Midbrain (tissue), 1 donor: ENCODE results near the gene DPF3.
"Not testable (repeated sequence)": the region's sequence is repeated elsewhere in the genome, so short reads cannot be mapped to it uniquely, and the experiment has no call there.

ENCODE experiments used
- DNase-seq: peaks from one replicate; lab custom pipeline; 2025; lab: John Stamatoyannopoulos, UW

DPF3 gene

DNA sequence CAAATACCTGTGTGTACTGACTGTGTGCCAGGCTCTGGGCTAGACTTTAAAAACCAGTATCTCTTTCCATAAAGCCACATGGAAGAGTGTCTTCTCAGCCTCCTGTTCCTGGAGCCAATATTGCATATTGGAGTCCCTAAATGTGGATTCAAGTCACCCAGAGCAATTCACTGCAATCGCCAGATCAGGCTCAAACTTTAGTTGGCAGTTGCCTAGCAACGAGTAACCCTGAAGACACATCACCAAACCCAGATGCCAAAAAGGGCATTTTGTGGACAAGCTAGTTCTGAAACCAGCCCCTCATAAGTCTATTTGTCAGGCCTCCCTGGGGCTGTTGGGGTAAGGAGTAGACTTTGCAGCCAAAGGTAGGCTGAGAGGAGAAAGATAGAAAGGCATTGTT, 13.7 kb downstream of the DPF3 start:
- DNase-seq: no peak

DNA sequence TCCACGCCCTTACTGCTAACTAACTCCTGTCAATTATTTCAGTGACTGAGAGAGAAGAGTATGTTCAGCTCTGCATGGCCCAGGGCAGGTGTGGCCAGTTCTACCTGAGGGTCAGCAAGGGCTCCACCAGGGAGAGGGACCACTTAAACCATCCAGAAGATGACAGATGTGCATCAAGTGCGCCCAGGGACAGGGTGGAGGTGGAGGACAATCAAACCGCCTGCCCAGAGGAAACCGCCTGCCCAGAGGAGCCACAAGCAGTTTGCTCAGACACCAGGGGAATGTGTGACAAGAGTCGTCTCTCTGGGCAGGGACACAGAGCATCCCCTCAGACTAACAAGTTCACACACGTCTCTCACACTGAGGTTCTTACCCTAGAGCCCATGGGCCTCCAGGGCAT, 14.5 kb downstream of the DPF3 start:
- DNase-seq: no peak

DNA sequence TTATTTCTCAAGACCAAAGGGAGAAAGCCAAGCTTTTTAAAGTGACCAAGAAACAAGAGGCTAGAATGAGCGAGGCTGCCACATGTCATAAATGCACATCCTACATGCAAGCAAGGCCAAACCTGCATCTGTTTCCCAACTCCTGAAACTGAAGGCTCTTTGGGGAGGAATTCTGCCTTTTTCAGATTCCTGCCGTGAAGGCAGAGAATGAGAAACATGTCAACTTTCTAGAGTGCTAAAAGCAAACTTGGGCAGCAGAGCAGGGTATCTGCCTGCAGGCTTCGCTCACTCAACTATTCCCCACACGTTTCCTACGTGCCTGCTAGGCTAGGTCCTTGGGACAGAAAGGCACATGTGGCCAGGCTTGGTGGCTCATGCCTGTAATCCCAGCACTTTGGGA, 15.2 kb downstream of the DPF3 start:
- DNase-seq: no peak

DNA sequence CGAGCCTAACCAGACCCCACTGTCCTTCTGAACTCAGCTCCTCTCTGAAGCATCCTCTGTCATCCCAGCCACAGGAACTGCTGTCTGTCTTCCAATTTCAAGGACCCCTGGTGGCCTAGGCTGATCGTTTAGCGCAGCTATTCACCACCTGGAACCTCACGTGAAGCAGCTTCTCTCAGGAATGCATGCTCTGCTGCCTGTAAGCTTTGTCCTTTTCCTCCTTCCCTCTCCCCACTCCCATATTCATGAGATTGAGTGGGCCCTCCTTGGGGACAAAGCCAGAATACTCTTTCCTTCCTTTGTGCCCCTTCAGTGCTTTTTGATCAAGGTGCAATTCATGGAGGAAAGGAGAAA, 17.2 kb downstream of the DPF3 start:
- DNase-seq: no peak

DNA sequence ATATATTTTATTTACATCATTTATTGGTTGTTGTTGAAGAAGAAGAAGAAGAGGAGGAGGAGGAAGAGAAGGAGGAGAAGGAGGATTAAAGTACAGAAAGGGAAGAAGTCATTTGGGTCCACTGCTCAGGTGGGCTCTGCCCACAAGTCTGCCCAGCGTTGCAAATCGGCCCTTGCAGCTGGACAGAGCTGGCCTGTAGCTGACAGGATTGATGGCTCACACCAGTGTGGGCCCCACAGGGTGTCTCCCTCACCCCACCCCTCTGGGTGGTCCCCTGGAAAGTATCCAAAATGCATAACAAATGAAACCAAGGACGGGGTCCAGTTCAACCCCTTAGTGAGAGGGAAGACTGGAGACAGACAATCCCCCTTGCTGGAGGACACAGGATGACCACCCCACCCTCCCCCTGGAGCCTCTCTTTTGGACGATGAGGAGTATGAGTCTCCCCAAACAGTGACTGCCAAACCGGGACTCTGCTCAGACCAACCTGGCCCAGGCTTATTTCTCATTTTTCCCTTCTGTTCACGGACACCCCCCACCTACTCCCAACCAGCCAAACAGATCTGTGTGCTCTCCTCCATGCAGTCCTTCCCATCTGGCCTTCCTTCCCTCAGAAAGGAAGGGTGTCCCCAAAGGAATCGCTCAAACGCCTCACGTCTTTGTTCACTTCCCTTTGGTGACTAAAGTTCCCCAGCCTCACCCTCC, 17.7 kb downstream of the DPF3 start:
- no peak for DNase-seq

DNA sequence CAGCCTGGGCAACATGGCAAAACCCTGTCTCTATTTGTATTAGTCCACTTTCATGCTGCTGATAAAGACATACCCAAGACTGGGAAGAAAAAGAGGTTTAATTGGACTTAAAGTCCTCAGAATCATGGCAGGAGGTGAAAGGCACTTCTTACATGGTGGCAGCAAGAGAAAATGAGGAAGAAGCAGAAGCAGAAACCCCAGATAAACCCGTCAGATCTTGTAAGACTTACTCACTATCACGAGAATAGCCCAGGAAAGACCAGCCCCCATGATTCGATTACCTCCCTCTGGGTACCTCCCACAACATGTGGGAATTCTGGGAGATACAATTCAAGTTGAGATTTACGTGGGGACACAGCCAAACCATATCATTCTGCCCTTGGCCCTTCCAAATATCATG, 23.0 kb downstream of the DPF3 start:
- DNase-seq: not testable (repeated sequence)

DNA sequence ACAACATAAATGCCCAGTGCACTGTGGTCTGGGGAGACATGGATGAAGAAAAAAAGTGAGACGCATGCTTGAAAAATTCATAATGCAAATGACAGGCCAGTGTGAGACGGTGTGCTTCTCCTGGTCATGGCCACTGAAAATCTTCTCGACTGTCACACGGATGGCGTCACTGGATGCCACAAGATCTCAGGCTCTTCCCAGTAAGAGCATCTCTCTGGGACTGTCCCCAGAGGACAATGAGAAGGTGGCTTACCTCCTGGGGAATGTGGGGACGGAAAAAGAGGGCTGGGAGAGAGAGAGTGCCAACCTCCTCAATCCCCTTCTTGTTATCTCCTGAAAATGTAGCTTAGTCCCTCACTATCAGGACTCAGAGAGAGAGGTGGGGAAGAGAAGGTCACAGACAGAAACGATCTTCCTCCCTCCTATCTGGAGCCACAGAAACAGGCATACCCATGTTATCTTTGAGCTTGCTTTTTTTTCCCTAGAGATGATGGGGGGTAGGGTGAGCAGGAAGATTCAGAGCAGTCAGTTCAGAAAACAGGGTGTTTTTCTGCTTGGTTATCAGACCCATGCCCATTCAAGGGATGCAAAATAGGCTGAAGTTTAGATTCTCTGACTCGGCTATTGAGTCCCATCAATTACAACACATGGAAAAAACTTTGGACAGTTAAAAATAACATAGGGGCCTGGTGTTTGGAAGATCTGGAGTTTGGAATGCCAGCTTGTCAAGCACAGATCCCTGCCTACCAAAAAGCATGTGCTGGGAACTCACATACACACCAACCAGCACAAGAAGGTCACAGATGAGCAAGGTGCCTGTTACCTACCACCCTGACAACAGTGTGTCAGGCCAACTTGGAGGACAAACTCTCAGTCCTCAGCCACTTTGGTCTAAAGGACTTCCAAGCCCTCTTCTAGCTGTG, 24.2 kb downstream of the DPF3 start:
- DNase-seq: no peak

DNA sequence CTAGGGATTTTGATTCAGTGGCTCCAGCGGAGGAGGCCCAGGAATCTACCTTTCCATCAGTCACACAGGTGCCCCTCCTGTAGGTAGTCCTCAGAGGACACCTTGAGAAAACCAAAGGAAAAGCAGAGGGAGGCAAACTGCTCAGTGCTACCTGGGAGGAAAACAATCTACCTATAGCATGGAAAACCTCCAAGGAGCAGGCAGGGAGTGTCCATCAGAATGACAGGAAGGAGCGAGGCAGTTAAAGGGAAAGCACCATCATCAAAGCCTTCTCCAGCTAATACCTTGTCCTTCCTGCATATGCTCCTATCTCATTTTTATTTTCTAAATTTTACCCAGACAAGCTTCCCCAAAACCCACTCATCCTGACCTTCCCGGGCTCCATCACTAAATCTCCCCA, 25.4 kb downstream of the DPF3 start:
- DNase-seq: no peak

DNA sequence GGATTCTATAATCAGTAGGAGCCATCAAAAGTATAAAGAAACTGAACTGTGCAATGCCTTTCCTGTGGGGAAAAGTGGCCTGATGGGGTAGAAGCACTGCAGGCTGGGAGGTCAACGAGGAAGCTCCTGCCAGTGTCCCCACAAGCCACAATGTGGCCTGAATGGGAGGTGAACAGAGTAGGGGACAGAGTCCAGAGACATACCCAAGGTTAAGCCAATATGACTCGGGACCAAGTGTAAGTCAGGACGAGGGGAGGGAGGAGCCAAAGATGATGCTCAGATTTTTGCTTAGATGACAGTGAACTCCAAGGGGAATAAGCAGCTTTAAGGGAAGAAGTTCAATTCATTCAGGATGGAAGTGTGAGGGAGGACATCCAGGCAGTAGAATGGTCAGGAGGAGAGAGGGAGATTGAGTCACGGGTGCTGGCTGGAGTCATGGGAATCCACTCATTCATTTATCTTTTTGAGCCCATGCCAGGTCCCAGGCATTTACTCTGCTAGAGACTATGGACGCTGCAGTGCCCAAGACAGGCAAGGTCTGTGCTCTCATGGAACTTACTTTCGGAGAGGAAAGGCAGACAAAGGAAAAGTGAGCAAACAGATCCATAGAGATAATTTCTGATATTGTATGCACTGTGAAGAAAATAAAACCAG, 29.1 kb downstream of the DPF3 start:
- no peak for DNase-seq

DNA sequence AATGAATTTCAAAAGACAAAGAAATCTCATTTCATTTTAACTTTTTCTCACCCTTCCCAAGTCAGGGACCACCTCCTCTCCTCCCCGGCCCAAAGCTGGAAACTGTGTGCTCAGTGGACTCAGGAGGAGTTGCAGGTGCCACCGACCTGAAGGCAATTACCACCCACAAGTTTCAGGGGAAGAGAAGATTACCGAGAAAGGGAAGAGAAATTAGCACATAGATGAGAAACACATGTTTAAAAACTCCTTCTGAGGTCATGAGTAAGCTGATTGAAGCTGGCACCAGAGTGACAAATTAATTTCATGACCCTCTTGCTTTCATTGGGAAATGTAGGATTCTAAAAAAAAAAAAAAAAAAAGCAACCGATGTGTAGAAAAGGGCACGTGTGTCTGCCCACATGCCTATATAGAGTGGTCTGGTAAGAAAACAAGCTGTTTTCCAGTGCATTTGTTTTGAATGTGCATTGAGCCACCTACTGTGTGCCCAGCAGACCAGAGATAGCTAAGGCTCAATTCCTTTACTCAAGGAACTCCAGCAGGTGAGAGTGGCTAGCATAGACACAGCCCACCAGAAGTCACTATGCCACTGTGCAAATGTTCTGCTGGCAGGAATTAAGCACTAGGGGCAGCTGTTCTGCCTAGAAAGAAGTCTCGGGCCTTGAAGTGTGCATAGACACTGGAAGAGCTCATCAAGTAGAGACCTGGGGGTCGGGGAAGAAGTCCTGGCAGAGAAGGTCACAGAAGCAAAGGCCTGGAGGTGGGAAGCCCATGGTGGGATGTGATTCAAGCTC, 30.5 kb downstream of the DPF3 start:
- DNase-seq: no peak

DNA sequence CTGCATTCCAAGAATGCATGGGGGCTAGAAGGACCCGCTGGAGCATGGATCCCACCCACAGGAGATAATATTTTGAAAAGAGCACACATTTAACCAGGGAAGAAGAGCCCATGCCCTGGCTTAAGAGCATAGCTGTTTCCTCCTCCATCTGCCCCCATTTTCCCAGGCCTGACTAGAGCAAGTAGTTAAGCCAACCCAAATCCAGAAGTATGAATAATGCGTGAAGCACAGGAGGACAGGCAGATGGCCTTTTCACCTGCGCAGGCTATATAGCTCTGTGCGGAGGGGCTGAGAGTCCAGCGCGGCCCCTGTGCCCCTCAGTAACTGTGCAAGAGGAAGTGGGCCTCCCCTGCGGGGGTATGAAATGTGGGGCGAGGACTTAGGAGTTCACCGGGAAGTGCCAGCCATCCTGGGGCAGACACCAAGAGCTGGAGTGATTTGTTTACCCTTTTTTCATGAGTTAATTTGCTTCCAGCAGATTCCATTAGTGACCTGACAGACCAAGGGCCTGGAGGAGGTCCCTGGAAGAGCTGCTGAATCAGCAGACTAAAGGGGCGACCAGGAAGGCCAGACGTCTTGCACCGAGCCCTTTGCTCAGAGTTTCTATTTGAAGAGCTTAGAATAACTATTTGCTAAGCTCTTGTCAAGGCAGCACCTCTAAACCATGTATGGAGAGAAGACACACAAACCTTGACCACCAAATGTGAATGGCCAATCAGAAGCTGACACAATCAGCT, 37.2 kb downstream of the DPF3 start:
- no peak for DNase-seq

DNA sequence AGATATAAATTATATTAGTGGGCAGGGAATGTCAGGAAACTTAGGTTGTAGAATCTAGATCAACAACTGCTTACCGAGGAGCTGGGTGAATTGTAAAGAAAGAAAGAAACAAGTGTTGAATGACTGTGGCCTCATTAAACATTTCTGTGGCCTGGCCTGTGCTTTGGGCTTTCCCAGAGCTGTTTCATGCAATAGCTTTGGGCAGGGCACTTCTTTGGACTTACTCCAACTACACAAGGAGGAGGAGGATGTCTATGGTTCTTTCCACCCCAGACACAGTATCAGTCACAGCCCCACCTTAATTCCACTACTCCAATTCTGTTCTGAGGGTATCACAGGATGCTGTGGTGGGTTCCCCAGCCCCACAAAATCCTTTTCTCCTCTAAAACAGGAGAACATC, 38.0 kb downstream of the DPF3 start:
- DNase-seq: no peak

DNA sequence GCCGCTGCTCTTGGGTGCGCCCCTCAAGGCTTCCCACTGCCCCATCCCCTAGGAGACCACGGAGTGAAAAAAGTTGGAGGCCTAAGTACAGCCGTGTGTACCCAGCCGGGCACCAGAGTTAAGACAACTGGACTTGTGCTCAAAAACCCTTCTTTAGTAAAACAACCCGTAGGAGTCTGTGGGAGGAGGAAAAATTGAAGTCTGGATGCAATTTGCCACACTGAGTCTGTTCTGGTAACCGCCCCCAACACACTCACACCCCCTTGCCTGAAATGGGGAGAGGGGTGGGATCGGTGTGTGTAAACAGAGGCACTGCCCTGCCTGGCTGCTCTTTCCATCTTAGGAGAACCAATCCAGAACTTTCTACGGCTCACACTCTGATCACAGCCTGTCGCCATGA, 41.7 kb downstream of the DPF3 start:
- DNase-seq: no peak

DNA sequence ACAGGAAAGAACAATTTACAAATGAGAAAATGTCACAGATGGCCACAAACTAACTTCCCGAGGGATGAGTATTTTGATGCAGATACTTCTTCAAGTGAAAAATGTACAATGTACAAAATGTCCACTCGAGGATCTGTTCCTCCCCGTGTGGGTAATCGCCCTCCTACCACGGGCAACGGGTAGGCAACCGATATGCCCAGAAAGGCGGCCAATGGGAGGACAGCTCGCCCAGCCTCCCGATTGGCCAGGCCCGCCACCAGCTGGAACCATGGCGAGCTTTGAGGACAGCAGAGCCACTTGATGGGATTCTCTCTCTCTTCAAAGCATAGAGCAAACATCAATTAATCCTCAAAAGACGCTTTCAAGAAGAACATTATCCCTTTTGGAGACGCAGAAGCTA, 42.3 kb downstream of the DPF3 start:
- DNase-seq: no peak

DNA sequence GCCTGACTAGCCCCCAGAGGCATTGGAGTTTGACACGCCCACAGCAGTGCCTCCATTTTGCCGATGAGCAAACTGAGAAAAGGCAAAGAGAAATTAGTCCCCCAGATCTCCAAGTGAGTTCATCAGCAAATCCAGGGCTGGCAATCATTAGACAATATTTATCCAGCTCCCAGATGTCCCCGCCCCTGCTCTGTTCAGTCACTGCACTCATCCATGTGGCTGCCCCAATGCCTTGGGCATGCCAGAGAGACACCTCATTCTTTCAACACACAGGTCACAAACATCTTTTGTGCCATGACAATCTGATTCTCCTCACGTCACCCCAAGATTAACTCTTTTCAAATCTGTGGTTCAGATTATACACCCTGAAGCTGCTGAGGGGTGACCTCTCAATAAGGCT, 43.5 kb downstream of the DPF3 start:
- no peak for DNase-seq

DNA sequence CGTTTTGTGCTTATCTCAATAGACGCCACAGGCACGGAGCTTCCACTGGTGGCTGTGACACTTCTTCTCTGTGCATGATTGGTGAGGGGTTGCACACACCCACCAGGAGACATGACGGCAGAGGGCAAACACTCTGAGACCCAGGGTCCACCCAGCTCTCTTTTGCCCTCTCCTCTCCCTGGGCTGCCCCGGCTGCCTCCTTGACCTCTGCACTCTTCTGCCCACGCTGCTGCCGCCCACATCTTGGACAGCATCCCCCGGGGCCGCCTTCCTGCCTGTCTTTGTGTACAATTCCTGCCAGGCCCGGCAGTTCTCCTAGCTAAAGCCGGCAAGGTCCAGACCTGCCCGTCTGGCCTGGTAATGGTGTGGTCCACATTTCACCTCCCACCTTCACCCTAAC, 44.7 kb downstream of the DPF3 start:
- no peak for DNase-seq

DNA sequence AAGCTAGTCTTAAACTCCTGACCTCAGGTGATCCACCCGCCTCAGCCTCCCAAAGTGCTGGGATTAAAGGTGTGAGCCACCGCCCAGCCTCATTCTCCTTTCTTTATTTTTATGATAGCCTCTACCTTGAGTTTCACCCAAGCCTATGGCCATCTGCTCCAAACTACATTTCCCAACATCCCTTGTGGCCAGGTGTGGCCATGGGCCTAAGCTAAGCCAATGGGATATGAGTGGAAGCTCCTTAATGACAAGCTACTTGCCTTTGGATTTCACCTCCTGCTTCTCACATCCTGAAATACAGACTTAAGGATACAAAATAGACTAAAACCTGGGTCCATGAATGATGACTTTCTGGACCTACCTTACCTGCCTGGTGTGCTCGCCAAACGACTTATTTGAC, 46.2 kb downstream of the DPF3 start:
- DNase-seq: no peak

DNA sequence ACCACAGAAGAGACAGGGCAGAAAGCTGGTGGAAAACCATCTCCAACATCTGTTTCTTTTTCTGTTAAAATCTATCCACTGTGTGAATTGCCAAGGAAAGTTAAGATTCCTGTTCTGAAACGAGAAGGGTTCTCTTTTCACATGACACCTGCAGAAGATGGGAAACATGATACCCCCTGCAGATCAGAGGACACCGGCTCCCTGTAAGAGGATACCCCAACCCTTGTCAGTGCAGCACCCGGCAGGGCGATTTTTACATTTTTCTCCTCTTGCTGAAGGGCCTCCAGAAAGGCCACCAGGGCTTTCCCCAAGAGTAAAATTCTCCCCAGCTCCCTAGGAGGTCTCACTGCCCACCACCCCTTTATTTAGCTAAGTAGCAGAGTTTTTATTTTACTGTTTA, 48.2 kb downstream of the DPF3 start:
- no peak for DNase-seq

DNA sequence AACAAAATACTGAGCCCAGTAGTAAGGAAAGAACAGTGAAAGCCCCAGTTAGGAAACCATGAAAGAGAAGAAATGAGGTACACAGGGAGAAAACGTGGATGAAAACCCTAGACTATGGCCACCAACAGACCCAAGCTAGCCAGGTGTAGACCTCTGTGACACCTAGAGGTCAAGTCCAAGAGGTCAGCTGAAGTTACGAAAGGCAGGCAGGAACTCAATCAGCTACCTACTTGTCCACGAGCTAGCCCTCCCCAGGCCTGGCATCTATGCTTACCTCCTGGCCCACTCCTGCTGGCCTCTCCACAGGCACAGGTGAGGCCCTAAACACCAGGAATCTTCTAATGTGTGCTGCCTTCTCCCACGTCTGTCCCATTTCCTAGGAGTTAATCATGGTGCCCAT, 48.7 kb downstream of the DPF3 start:
- DNase-seq: no peak

DNA sequence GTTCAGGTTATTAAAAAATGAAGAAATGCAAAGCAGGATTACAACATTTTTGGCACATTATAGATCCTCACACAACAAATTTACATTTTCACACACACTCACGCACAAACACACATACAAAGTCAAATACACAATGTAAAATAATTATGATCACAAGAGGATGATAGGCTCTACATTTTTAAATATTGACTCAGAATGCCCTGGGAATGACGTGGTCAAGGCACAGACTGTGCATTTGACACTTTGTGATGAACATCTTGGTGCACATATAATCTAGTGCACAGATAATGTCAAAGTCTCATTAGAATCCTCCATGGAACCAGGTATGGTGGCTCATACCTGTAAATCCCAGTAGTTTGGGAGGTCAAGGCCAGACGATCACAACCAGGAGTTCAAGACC, 49.4 kb downstream of the DPF3 start:
- no peak for DNase-seq

DNA sequence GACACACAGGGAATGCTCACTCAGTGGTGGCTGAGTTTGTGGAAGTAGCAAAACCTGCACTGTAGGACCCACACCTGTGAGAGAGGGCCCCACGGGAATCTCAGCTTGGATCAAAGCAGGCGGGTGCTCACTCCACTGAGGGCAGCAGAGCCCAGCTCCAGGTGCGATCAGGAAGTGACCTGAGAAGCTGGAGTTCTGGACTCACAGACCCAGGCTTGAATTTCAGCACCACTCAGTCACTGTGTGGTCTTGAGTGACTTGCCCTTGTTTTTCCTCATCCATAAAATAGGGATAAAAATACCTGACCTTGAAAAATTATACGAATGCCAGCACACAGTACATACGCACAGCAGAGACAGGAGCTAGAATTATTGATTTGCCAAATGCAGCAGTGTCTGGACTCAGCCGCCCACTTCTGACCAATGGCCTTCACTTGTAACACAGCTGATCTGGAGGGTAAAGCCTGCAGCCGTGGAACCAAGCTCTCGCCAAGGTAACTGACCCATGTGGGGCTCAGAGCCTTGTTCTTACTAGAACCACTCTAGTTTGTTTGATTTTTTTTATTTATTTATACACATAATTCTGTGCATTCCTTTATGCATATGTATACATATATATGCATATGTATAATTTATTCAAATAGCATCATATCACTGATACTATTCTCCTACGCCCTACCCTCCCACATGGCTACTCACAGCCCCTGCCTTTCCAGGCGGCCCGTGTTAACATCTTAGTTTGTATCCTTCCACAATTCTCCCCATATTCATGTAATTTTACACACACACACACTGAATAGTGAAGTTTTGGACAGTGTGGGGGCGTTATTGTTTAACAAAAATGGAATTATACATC, 53.9 kb downstream of the DPF3 start:
- no peak for DNase-seq
